GM12801 (cell line): ENCODE data around the gene ZC3H6.

Experiments used
- TF ChIP-seq, protein P1 (sequence below): IDR thresholded peaks from one replicate; pipeline ENCODE4 v1.5.1; 2011; ENCODE audit warnings: control low read depth; ENCODE audit not compliant: insufficient read length; ENCODE audit errors: extremely low read depth

Gene ZC3H6

DNA sequence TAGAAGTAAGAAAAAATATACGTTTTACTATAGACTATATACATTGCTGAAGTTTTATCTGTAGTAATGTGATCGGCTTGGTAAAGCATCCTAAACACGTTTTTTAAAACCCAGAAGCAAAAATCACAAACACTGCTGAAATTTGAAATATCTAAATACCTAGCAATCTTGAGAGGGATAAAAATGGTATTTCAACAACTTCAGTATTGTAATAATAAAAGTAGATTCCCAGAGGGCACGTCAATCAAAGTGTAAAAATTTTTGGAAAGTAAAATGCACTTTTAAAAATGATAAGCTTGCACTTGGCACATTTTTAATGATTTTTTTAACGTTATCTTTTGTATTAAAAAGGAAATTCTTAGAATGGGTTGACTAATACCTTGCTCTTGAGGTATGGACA lies 1.6 kb downstream of the ZC3H6 start:
- TF ChIP-seq, protein P1, sequence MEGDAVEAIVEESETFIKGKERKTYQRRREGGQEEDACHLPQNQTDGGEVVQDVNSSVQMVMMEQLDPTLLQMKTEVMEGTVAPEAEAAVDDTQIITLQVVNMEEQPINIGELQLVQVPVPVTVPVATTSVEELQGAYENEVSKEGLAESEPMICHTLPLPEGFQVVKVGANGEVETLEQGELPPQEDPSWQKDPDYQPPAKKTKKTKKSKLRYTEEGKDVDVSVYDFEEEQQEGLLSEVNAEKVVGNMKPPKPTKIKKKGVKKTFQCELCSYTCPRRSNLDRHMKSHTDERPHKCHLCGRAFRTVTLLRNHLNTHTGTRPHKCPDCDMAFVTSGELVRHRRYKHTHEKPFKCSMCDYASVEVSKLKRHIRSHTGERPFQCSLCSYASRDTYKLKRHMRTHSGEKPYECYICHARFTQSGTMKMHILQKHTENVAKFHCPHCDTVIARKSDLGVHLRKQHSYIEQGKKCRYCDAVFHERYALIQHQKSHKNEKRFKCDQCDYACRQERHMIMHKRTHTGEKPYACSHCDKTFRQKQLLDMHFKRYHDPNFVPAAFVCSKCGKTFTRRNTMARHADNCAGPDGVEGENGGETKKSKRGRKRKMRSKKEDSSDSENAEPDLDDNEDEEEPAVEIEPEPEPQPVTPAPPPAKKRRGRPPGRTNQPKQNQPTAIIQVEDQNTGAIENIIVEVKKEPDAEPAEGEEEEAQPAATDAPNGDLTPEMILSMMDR: no peak

DNA sequence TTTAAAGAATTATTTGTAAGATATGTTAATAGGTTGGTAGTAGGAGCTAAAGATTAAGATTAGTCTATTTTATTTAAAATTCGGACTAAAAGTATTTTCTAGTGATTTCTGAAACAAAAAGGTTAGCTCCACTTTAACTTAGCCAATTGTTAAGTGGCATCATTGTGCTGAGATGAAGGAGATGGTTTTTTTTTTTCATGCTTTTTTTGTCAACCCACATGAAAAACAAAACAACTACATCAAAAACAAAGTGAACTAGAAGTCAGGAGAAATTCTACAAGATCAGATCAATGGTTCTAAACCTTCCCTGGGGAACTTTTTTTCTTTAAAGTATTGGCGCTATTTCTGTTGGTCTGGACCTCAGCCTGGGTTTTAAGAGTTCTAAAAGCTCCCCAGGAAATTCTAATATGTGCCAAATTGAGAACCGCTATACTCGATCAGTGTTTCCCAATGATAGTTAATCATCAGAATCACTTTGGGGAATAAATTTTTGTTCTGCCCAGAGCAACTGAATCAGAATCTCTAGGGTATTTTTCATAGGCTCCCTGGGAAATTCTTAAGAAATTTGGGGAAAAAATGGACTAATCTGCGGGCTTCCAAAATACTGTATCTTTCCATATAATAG lies 2.3 kb downstream of the ZC3H6 start:
- TF ChIP-seq, protein P1: no peak

DNA sequence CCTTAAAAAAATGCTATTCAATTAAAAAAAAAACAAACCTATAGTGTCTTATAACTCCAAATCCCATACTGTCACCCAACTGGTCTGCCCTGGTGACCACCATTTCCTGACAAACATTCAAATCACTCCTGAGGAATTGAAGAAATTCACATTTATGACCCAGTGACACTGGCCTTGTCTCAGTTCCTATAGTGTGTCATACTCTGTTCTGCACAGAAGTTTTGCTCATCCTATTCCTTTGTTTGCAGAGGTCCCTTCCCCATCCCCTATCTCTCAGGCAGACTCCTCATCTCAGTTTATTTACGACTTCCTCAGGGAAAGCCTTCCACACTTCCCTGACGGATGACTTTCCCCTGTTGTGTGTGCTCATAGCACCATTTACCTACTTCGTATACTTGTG lies 14.7 kb downstream of the ZC3H6 start:
- TF ChIP-seq, protein P1: no peak

DNA sequence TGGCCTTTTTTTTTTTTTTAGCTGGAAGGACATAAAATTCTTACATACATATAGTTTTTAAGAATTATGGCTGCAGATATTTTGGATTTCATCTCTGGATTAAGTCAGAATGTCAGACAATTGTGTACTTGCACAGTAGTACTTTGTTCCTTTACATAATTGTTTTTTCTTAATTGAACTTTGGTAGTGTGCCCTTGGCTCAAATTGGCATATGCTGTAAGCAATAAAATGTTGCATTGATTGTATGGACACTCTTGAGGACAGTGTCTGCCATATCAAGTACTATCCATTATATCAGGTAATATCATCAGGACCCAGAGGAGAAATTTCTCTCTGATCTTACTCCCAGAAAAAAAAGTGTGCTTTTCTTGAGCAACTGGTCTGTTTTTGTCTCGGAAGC lies 15.3 kb downstream of the ZC3H6 start:
- TF ChIP-seq, protein P1: no peak

DNA sequence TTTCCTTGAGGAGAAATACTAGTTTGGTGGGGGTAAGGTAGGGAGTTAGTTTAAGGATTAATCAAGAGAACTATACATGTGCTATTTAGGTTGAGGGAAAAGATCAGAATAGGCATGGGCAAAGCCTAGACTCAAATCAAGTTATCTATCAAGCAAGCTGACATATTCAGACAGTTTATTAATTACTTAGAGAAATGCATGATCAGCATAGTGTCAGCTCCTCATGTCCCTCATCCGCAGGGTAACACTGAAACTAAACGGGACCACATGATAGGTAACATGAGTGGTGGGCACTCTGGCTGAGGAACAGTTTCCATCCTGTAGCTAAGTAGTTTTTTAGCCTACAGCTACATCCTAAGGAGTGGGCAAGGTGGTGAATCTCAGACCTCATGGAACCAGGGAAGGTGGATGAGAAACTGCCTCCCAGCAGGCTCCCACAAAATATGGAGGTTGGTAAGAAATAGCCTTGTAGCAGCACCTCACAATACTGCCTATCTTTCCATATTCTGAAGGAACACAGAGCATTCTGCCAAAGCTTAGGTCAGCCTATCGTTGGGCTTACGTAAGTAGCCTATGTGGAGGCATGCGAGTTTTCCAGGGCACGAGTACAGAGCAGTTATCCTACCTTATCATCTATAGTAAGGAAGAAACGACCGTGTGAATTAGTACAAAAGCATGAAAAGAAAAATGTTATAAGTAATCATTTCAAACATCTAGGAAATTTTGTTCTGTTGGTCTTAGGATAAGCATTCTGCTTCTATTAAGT lies 18.4 kb downstream of the ZC3H6 start:
- TF ChIP-seq, protein P1: no peak

DNA sequence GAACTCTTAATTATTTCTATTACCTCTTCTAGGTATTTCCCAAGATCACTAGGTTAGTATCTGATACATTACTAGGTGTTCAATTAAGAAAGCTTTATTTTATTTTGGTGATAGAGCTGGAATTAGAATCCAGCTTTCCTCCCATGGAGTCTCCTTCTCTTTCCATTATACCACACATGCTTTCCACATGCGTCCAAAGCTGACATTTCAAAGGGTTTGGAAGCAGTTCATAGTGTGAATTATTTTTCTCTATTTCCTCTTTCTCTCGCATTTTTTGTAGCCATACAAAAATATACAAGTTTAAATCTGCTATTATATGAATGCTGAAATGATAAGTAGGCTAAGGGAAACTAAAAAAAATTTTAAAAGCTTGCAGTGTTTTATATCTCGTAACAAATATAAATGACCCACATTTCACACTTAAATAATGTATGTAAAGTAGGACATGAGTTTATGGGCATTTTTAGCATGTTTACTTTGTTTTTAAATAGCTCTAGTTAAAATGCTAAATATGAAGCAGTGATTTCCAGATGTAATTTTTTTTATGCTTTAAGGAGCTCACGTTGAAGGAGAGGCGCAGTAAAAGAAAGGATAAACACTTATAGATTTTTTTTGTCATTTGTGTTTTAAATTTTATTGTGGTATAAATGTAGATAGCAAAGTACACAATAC lies 20.1 kb downstream of the ZC3H6 start:
- TF ChIP-seq, protein P1: no peak

DNA sequence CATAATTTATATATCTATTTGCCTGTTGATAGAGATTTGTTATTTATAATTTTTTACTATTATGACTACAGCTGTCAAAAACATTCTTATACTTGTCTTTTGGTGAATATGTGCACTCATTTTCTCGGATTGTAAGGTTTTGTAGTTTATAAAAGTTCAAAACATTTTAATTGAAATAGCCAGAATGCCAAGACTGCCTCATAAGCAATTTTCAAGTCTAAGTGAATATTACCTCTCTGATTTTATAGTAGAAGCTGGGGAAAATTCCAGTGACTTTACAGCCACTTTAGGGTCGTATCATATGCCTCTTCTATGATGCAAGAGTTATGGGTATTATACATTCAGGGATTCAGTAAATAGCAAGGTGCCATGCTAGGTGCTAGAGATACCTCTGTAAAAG lies 21.0 kb downstream of the ZC3H6 start:
- TF ChIP-seq, protein P1: no peak
